Right lobe of liver (tissue), 6 donors: Measurements from ENCODE around the gene USP17L29. TPM values are rescaled to one million over a fixed set of nuclear protein-coding genes. Genes with fewer than 3 reads are reported as not detected.
A peak's percentile ranks its signal among the peaks of the same experiment; 100 is the strongest.
"Not testable (repeated sequence)": the region's sequence is repeated elsewhere in the genome, so short reads cannot be mapped to it uniquely, and the experiment has no call there.

Source experiments
- ATAC-seq, 4 donors: fragments of 200-7000 bp; cut with Tn5 transposase; one replicate each; pipeline ENCODE4 v1.9.1; 2020; ENCODE audit warnings: mild to moderate bottlenecking in 4 of 4, moderate library complexity in 4 of 4
- DNase-seq, 3 donors: peaks; one replicate each; pipeline ENCODE4 v3.0.0-alpha.2; 2020
- H3K27ac ChIP-seq, 3 donors: fragments of 200-600 bp; one replicate each; pipeline ENCODE4 v1.8.0; 2022
- H3K27me3 ChIP-seq, 2 donors: fragments of 200-600 bp; one replicate each; pipeline ENCODE4 v1.8.0; 2022
- H3K36me3 ChIP-seq, 4 donors: fragments of 200-600 bp; sonication (generic) in 1 of 4; one replicate each; pipeline versions ENCODE4 v1.5.1 to v1.8.0; 2017 to 2022; ENCODE audit warnings: control low read depth in 1 of 4
- H3K4me1 ChIP-seq, 4 donors: fragments of 200-600 bp; sonication (generic) in 1 of 4; one replicate each; pipeline versions ENCODE4 v1.5.1 to v1.8.0; 2017 to 2022; ENCODE audit warnings: control low read depth in 1 of 4
- H3K4me3 ChIP-seq, 3 donors: fragments of 200-600 bp; one replicate each; pipeline ENCODE4 v1.8.0; 2022
- H3K9me3 ChIP-seq, 4 donors: fragments of 200-600 bp; sonication (generic) in 1 of 4; one replicate each; pipeline versions ENCODE4 v1.5.1 to v1.8.0; 2017 to 2022; ENCODE audit warnings: control low read depth in 1 of 4
- CTCF ChIP-seq, 4 donors: fragments of 200-600 bp in 3 of 4; fragments of 450-650 bp in 1 of 4; IDR thresholded peaks; one replicate each; pipeline versions ENCODE4 v1.5.1 to v1.8.0; 2016 to 2022; ENCODE audit warnings: antibody characterized with exemption in 4 of 4, mild to moderate bottlenecking in 2 of 4
- POLR2A ChIP-seq: fragments of 450-650 bp; IDR thresholded peaks from one replicate; pipeline ENCODE4 v1.6.1; 2017; ENCODE audit warnings: antibody characterized with exemption, mild to moderate bottlenecking
- WGBS: methylation state at CpG from one replicate; pipeline ENCODE4 v1.1.6; 2018; ENCODE audit warnings: low coverage, low lambda C conversion rate; ENCODE audit not compliant: insufficient coverage; ENCODE audit errors: missing lambda C conversion rate; 5-methylcytosine and 5-hydroxymethylcytosine counted together
- intact Hi-C, 2 donors: fragments of 100-400 bp; cut with DNase I; formaldehyde crosslinking; loops; one replicate each; pipeline versions ENCODE4 v1.11.2 to v1.14.1; 2022
- total RNA-seq, 6 experiments: library from RNA; depleted of rRNA in 2 of 6; stranded (reverse); fragments of >200 nt in 2 of 6; fragmentation: NEBNext Ultra II Directional in 3 of 6; extraction: Animal tissue kit (Norgen Biotek cat#: 25700) in 3 of 6; gene quantifications; one replicate each; pipeline versions ENCODE4 v1.1.0 to v1.2.4, GENCODE V29; 2016 to 2023
- donor health status: DM: no; HTN: yes; CAD: no.
- donor health status: DM: no; HTN: no; CAD: no.
- donor health status: DM: no; HTN: no; CAD: no.
- donor health status: DM: no; HTN: yes; CAD: no.
- donor health status: DM: no; HTN: yes; CAD: no.

The USP17L29 gene
- total RNA-seq, 6 experiments from 2014 or later = not detected

- intact Hi-C loops, H3K27ac ChIP-seq, H3K9me3 ChIP-seq, H3K4me1 ChIP-seq, H3K27me3 ChIP-seq, H3K36me3 ChIP-seq: not testable (repeated sequence)
- DNase-seq (peak; percentile 41 to 58 (median 54)), ATAC-seq (peak in 1 of 4 donors; percentile 48)
- WGBS = 3% methylated on average over 13 of the region's 36 CpGs
- H3K4me3 ChIP-seq = peak overlapping the region in 2 of 3 donors; percentile 38 to 59
- peak; percentile 27 to 81 (median 56) for TF ChIP-seq CTCF (IDR thresholded peaks at IDR 0.05)
Measured at GRCh38 chr4:9381012-9381534, 27.6 kb downstream of the USP17L29 start.

GRCh38 chr4:9384126-9384525 lies 30.7 kb downstream of the USP17L29 start:
- TF ChIP-seq POLR2A (no peak), CTCF (IDR thresholded peaks at IDR 0.05) (no peak)
- no peak overlapping the region for H3K4me3 ChIP-seq
- no peak for DNase-seq
- H3K27ac ChIP-seq = no peak overlapping the region
- ATAC-seq = no peak
- no peaks in the 10 kb centered on the region for H3K9me3 ChIP-seq
- intact Hi-C loops = no loop called here
- H3K27me3 ChIP-seq = no peaks in the 10 kb centered on the region
- H3K36me3 ChIP-seq = no peaks in the 10 kb centered on the region
- 47% methylated on average over 1 of the region's 1 CpG for WGBS
- H3K4me1 ChIP-seq = no peaks in the 10 kb centered on the region

- H3K36me3 ChIP-seq, DNase-seq, H3K9me3 ChIP-seq, H3K4me1 ChIP-seq, ATAC-seq, H3K27me3 ChIP-seq, intact Hi-C loops, H3K4me3 ChIP-seq, H3K27ac ChIP-seq: not testable (repeated sequence)
- 45% methylated on average over 2 of the region's 2 CpGs for WGBS
Measured at GRCh38 chr4:9389001-9389400, 35.6 kb downstream of the USP17L29 start.

Other genes starting within 250 kb of the USP17L29 start
- gene FAM90A26, start 183.2 kb upstream of the USP17L29 start, total RNA-seq = not detected
- gene USP17L10, start 143.0 kb upstream of the USP17L29 start, total RNA-seq = not detected
- not detected for gene USP17L11, start 138.2 kb upstream of the USP17L29 start, total RNA-seq
- gene USP17L12, start 133.5 kb upstream of the USP17L29 start, total RNA-seq = not detected
- not detected for gene USP17L13, start 128.7 kb upstream of the USP17L29 start, total RNA-seq
- gene USP17L15, start 119.3 kb upstream of the USP17L29 start, total RNA-seq = not detected
- gene USP17L17, start 109.8 kb upstream of the USP17L29 start, total RNA-seq = not detected
- not detected for gene USP17L18, start 105.0 kb upstream of the USP17L29 start, total RNA-seq
- not detected for gene USP17L19, start 100.3 kb upstream of the USP17L29 start, total RNA-seq
- gene USP17L20, start 95.5 kb upstream of the USP17L29 start, total RNA-seq = not detected
- not detected for gene USP17L21, start 90.8 kb upstream of the USP17L29 start, total RNA-seq
- gene USP17L22, start 86.0 kb upstream of the USP17L29 start, total RNA-seq = not detected
- gene USP17L24, start 28.5 kb upstream of the USP17L29 start, total RNA-seq = not detected
- gene USP17L25, start 23.7 kb upstream of the USP17L29 start, total RNA-seq = not detected
- not detected for gene USP17L26, start 19.0 kb upstream of the USP17L29 start, total RNA-seq
- not detected for gene USP17L5, start 14.2 kb upstream of the USP17L29 start, total RNA-seq
- not detected for gene USP17L27, start 9.5 kb upstream of the USP17L29 start, total RNA-seq
- gene USP17L28, start 4.7 kb upstream of the USP17L29 start, total RNA-seq = not detected
- gene USP17L30, start 9.5 kb downstream of the USP17L29 start, total RNA-seq = not detected
- gene DEFB131A, start 90.8 kb downstream of the USP17L29 start, total RNA-seq = not detected